ENCODE data around the gene SH3RF2.

Gene SH3RF2

DNA sequence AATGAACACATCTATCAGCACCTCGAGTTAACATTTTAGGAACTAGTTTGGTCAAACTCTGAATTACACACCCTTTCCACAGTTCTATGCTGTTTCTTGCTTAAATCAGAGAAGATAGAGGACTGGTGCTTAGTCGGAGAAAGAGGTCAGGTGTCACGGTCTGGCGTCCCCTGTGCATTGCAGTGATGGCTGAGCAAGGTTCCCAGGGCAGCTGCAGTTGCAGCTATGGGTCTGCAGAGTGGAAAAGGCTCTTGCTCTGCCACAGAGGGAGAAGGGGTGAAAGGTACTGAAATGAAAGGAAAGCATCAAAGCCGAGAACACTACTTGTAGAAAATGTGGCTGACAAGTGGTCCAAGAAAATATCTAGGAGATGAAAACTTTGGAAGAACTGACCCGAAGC lies 25.2 kb upstream of the SH3RF2 start:
- no peak overlapping the region for H3K4me3 ChIP-seq (ENCODE audit: low read depth, low read length)
- DNase-seq (ENCODE audit: low read depth) = no peak
- no peak for TF ChIP-seq CTCF (IDR thresholded peaks at IDR 0.05; ENCODE audit: low read depth, low read length, missing control alignments)
- in situ Hi-C loops (cut with HindIII; ENCODE audit: low sequenced_read_pairs) = no loop called here

- DNase-seq (ENCODE audit: low read depth) = no peak
- in situ Hi-C loops (cut with HindIII; ENCODE audit: low sequenced_read_pairs) = no loop called here
- TF ChIP-seq CTCF (IDR thresholded peaks at IDR 0.05; ENCODE audit: low read depth, low read length, missing control alignments) = no peak
Observed at GRCh38 chr5:145912019-145912418, 24.4 kb upstream of the SH3RF2 start.

DNA sequence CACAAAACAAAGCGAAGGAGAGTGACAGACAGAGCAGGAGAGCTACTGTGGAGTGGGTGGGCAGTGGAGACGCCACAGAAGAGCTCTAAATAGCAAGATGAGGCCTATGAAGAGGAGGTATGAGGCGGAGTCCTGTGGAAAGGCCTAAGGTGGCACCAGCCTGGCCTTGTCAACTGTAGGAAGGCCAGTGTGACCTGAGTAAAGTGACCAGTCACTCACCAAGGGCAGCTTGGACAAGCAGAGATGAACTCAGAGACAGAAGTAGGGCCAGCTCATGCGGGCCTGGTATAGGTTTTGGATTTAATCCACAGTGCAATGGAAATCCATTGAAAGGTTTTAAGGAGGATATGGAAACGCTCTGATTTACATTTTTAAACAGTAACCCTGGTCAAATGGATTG lies 23.8 kb upstream of the SH3RF2 start:
- TF ChIP-seq CTCF (IDR thresholded peaks at IDR 0.05; ENCODE audit: low read depth, low read length, missing control alignments) = no peak
- no peak for DNase-seq (ENCODE audit: low read depth)
- no peak overlapping the region for H3K4me3 ChIP-seq (ENCODE audit: low read depth, low read length)
- in situ Hi-C loops (cut with HindIII; ENCODE audit: low sequenced_read_pairs) = no loop called here

More at GRCh38 chr5:145912019-145912418, 24.4 kb upstream of the SH3RF2 start:
- no peak overlapping the region for H3K4me3 ChIP-seq (ENCODE audit: low read depth, low read length)

DNA sequence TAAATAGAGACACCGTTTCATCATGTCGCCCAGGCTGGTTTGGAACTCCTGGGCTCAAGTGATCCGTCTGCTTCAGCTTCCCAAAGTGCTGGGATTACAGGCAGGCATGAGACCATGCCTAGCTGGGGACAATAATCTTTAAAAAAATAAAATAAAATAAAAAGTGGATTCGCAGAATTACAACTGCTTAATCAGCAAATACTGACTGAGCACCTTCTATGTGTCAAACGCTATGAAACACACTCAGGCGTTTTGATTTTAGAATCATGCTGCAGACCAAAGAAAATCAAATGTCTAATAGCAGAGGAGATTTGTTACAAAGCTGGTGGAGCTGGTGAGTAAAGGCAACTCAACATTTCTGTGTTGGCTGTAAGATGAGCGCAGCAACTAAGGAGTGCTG lies 22.7 kb upstream of the SH3RF2 start:
- TF ChIP-seq CTCF (IDR thresholded peaks at IDR 0.05; ENCODE audit: low read depth, low read length, missing control alignments) = no peak
- DNase-seq (ENCODE audit: low read depth) = no peak
- H3K4me3 ChIP-seq (ENCODE audit: low read depth, low read length) = no peak overlapping the region
- in situ Hi-C loops (cut with HindIII; ENCODE audit: low sequenced_read_pairs) = no loop called here

DNA sequence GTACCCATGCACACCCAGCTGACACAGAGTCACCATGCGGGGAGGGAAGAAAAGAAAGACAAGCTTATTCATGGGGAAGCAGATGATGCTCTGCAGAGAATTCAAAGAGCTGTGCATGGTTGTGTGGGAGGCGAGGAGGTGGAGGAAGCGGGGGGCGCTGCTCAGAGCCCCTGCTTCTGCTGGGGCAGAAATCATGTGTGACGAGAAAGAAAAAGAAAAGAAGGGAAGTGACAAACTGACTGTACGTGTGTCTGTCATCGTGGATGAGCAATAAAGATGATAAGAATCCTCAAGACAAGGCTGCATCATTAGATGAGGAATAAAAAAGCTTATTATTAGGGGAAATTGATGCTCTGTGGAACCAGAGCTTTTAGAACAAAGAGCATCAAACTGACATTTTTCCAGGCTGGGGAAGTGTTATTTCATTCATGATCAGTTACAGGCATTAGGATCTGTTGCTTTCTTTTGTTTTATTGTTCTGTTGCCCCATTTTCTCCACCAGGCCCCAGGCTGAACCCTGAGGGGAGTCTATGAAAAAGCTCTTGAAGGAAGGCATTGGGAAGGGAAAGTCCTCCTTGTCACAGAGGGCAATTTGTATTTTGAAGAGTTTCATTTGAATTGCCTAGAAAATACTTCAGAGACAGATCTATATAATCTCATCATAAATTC lies 20.3 kb upstream of the SH3RF2 start:
- no peak for TF ChIP-seq CTCF (IDR thresholded peaks at IDR 0.05; ENCODE audit: low read depth, low read length, missing control alignments)
- no peak overlapping the region for H3K4me3 ChIP-seq (ENCODE audit: low read depth, low read length)
- in situ Hi-C loops (cut with HindIII; ENCODE audit: low sequenced_read_pairs) = no loop called here
- no peak for DNase-seq (ENCODE audit: low read depth)

GRCh38 chr5:145917288-145917687 lies 19.1 kb upstream of the SH3RF2 start:
- no peak for TF ChIP-seq CTCF (IDR thresholded peaks at IDR 0.05; ENCODE audit: low read depth, low read length, missing control alignments)
- DNase-seq (ENCODE audit: low read depth) = no peak
- no peak overlapping the region for H3K4me3 ChIP-seq (ENCODE audit: low read depth, low read length)
- in situ Hi-C loops (cut with HindIII; ENCODE audit: low sequenced_read_pairs) = no loop called here

Measured in astrocyte of the cerebellum (primary cell).